Frontal cortex (tissue), 4 donors: ENCODE data around the gene CEP128. TPM values are rescaled to one million over a fixed set of nuclear protein-coding genes. Genes with fewer than 3 reads are reported as not detected.

Source experiments
- DNase-seq, 2 donors: peaks; one replicate each; pipeline ENCODE4 v3.0.0; 2012; ENCODE audit warnings: low spot score in 2 of 2
- FAIRE-seq: peaks from 2 replicates; lab custom pipeline; 2012; peaks lifted over from hg19 to GRCh38; lab: Jason Lieb, UNC
- total RNA-seq: library from RNA; depleted of rRNA; stranded (reverse); fragments of >200 nt; gene quantifications from one replicate; pipeline ENCODE4 v1.2.3, GENCODE V29; 2014
- donor health status: control.
- donor health status: control.
- donor health status: control.

The CEP128 gene
- total RNA-seq, 1 donor from 2014 or later: 21.6 TPM

- FAIRE-seq: no peak
- no peak for DNase-seq
Measured at GRCh38 chr14:80787876-80788275, 153.7 kb downstream of the CEP128 start.

DNA sequence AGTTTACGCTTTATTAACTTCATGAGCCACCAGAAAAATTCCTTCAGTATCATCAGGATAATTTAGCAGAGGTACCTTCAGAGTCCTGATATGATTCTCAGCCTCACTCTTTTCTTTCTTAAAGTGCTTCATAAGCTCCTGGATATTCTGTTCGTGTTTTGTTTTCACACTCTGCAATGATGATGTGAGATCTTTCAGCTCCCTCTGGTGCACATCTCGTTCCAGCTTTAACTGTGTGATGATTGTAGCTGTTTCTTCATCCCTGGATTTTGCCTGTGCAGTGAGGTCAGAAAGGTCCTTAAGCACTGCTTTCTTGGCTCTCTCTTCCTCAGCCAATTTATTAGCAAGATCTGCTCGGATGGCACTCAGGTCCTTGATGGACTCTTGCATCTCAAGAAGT is 156.7 kb downstream of the CEP128 start:
- DNase-seq: no peak
- FAIRE-seq: no peak

DNA sequence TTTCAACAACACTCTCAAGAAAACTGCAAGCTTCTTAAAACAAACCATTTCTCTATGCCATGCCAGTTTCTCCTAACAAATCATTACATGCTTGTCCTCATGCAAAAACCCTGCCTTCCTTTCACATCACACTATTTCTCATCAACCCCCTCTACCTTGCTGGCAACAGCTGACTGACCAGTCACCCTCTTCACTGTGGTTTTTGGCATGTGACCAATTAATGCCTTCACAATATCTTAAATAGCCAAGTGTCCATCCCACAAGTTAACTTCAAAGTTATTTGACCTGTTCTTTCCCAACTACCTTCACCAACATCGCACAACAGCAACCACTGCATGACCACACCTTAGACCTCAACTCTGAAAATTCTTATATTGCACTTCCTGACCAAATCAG is 159.6 kb downstream of the CEP128 start:
- no peak for FAIRE-seq

GRCh38 chr14:80780500-80780899 is 161.0 kb downstream of the CEP128 start:
- DNase-seq (no peak), FAIRE-seq (no peak)

More for the DNA sequence above, 159.6 kb downstream of the CEP128 start:
- no peak for DNase-seq

- FAIRE-seq: no peak
- no peak for DNase-seq
Measured at GRCh38 chr14:80776657-80777056, 164.9 kb downstream of the CEP128 start.

DNA sequence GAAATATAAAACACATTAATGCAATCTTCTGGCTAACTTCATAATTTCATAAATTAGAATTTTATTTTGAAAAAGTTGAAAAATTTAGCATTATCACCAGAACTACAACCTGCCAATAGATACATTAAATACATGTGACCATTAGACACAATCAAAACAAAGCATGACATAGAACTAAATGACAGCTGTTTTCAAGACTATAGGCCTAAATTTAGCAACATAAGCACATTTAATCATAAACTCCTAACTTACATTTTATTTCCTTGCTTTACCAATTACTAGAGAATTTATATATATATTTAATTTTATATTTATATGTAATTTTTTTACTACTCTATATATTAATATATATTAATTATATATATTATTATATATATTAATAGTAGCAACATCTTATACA is 165.4 kb downstream of the CEP128 start:
- FAIRE-seq: no peak
- DNase-seq: no peak

DNA sequence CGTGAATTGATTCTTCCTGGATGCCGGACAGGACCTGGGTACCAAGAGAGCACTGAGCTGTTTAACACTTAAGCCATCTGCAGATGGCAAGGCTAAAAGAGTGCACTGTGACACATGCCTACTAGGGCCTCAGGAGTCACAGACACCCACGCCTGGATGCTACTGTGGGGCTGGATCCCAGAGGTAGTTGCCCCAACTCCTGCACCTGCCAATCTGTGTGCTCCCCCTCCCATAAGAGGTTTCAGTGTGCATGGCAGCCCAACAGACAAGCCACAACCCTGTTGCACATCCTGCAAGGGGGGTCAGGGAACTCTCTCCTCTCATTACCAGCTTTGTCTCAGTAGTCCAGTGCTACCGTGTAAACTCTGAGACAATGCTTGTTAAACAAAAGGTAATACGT is 169.0 kb downstream of the CEP128 start:
- no peak for DNase-seq
- FAIRE-seq: no peak

DNA sequence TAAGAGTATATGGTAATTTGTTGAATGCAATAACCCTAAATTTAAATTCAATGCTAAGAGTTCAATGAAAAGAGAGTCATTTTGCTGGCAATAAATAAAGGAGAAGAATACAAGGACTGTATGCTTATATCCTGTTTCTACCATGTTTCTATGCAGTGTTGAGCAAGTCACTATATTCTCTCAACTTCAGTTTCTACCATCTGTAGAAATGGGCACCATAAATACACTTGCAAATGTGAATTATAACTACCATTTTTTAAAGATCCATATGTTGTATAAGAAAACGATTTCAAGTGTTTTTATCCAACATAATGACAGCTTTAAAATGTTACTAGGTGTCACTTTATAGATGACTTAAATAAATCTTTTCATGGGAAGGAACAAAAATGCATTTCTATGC is 170.3 kb downstream of the CEP128 start:
- DNase-seq (no peak), FAIRE-seq (no peak)

GRCh38 chr14:80770114-80770908 is 171.2 kb downstream of the CEP128 start:
- DNase-seq (no peak), FAIRE-seq (no peak)

- no peak for FAIRE-seq
- no peak for DNase-seq
Measured at GRCh38 chr14:80768646-80769045, 172.9 kb downstream of the CEP128 start.

- no peak for FAIRE-seq
Measured at GRCh38 chr14:80764921-80765507, 176.5 kb downstream of the CEP128 start.

GRCh38 chr14:80764496-80764895 is 177.0 kb downstream of the CEP128 start:
- FAIRE-seq (no peak), DNase-seq (no peak)

More at GRCh38 chr14:80764921-80765507, 176.5 kb downstream of the CEP128 start:
- DNase-seq: no peak

GRCh38 chr14:80762641-80763228 is 178.8 kb downstream of the CEP128 start:
- DNase-seq: no peak
- FAIRE-seq: no peak

DNA sequence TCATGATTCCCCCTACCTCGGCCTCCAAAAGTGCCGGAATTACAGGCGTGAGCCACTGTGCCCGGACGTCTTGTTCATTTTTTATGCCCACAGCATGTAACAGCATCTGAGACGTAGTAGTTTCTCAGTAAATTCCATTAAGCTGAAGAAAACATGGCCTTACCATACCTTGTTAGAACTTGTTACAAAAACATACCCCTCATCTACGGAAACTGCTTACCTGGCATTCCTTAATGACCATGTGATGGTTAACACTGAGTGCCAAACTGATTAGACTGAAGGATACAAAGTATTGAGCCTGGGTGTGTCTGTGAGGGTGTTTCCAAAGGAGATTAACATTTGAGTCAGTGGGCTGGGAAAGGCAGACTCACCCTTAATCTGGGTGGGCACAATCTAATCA is 186.8 kb downstream of the CEP128 start:
- DNase-seq (no peak), FAIRE-seq (no peak)

DNA sequence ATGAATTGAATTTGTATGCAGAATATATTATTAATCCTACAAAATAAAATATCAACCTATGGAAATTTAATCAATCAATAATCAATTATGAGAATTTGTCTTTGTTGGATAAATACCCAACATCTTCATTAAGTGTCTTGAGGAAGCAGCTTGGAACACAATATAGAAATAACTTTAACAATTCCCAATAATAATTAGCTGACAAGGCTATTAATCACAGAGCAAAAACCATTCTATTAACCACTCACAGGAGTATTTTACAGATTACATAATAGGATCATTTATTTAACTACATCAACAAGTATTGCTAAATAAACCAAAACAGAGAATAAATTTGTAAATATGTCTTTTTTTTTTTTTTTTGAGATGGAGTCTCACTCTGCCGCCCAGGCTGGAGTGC is 190.3 kb downstream of the CEP128 start:
- no peak for DNase-seq
- no peak for FAIRE-seq

DNA sequence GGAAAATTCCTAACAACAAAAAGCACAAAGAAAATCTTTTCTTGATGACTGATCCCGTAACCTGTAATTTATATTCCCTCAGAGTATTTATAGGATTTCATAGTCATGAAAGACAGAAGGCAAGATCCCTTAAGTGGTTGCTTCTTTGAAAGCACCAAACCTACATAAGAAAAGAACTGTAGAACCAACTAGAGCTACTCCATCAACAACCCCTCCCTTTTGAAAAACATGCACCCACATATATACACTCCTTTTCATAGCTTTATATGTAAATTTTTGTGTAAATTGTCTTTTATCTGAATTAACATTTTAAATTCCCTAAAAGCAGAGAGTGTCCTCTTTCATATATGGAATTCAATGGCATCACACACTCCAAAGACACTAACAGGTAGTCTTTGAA is 215.3 kb downstream of the CEP128 start:
- no peak for FAIRE-seq
- no peak for DNase-seq

- DNase-seq (no peak), FAIRE-seq (no peak)
Measured at GRCh38 chr14:80718940-80719339, 222.6 kb downstream of the CEP128 start.

GRCh38 chr14:80714474-80714873 is 227.1 kb downstream of the CEP128 start:
- DNase-seq: no peak
- no peak for FAIRE-seq

GRCh38 chr14:80713076-80713850 is 228.3 kb downstream of the CEP128 start:
- DNase-seq (no peak), FAIRE-seq (no peak)

DNA sequence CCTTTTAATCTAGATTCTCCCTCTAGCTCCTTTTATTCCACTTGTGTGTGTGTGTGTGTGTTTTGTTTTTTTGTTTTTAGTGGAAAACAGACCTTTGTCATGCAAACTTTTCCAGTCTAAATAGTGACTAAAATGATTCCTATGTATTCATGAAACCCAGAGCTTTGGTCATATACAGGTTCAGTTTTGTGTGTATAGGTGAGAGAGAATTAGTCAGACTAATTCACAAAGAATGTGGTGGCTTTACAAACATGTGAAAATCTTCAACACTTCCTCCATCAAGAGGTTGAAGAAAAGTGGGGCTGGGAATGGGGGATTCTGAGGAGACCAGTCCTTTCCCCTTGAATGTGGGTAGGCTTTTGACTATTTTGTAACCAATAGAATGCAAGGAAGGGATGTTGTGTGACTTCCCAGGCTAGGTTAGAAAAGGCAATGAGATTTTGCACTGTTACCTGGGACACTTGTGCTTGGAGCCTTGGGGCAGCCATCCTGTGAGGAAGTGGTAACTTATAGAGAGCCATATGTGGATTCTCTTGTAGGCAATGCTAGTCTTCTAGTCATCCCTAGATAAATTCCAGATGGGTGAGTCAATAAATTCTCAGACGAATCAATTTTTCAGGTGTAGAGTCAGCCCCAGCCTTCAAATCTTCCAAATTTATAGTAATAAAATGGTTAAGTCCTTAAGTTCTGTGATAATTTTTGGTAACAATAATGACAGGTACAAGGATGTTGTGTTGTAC is 236.1 kb downstream of the CEP128 start:
- DNase-seq (no peak), FAIRE-seq (no peak)
